Fibroblast of mammary gland (primary cell): ENCODE results near the gene E2F1.

Source experiments
- DNase-seq: peaks from one replicate; pipeline ENCODE4 v3.0.0-alpha.2; 2010; ENCODE audit warnings: low read depth
- H3K4me3 ChIP-seq: 2 replicates; pipeline ENCODE4 v1.5.1; 2011; ENCODE audit warnings: low read depth, mild to moderate bottlenecking, low read length, moderate library complexity; ENCODE audit not compliant: control insufficient read depth
- TF ChIP-seq, protein P1 (sequence below): conservative IDR thresholded peaks from 2 replicates; pipeline ENCODE4 v1.5.1; 2011; ENCODE audit warnings: low read depth, low read length, inconsistent platforms; ENCODE audit not compliant: control insufficient read depth, insufficient read depth

The E2F1 gene

DNA sequence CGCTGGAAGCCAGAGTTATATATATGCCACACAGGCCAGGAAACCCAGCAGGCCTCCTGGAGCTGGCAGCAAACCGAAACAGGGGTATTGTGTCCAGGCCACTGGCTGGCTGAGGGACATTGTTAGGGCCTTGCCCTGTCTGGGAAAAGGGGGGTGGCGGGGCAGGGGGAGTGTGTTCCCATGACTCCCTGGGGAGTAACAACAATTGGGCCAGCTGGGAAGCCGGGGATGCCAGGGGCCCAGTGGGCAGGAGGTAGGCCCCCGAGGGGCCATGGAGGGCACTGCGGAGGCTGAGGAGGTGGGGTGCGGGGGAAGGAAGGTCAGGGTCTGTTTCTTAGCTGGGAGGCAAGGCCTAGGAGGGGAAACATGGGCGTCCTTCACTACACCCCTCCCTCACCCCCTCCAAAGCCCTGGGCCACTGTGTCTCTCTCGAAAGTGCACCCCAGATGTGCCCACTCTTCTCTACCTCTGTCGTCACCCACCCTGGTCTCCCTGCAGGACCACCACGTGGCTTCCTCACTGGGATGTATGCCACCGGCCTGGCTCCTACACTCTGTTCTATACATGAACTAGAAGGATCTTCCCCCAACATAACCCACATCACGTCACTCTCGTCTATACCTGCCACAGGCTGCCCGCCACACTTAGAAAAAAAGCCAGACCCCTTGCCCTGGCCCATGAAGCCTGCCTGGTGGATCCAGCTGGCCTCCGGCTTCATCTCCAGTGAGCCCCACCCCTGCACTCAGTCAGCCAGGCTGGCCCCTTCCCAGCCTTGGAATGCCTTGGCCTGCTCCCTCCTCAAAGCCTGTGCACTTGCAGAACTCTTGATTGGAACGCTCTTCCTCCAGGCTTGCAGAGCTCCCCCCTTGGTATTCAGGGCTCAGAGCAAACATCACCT, 7.8 kb upstream of the E2F1 start:
- no peak overlapping the region for H3K4me3 ChIP-seq
- TF ChIP-seq, protein P1, sequence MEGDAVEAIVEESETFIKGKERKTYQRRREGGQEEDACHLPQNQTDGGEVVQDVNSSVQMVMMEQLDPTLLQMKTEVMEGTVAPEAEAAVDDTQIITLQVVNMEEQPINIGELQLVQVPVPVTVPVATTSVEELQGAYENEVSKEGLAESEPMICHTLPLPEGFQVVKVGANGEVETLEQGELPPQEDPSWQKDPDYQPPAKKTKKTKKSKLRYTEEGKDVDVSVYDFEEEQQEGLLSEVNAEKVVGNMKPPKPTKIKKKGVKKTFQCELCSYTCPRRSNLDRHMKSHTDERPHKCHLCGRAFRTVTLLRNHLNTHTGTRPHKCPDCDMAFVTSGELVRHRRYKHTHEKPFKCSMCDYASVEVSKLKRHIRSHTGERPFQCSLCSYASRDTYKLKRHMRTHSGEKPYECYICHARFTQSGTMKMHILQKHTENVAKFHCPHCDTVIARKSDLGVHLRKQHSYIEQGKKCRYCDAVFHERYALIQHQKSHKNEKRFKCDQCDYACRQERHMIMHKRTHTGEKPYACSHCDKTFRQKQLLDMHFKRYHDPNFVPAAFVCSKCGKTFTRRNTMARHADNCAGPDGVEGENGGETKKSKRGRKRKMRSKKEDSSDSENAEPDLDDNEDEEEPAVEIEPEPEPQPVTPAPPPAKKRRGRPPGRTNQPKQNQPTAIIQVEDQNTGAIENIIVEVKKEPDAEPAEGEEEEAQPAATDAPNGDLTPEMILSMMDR = no peak
- DNase-seq = no peak

DNA sequence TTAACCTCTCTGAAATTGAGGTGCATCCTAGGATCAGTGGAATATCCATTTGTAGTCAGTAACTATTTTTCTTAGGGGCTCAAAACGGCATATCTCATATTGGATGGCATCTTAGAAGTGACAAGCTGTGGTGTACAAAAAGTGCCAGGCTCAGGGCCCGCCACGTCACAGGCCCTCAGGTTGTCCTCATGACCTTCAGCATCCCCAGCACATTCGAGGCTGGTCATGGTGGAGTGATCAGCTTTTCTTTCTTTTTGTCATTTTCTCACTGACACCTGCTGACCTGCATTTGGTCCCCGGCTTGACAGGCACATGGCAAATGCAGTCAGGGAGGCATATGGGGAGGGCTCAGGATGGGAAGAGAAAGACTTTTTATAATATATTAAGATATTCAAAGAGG, 7.1 kb upstream of the E2F1 start:
- no peak overlapping the region for H3K4me3 ChIP-seq
- no peak for DNase-seq
- TF ChIP-seq, protein P1 = no peak

DNA sequence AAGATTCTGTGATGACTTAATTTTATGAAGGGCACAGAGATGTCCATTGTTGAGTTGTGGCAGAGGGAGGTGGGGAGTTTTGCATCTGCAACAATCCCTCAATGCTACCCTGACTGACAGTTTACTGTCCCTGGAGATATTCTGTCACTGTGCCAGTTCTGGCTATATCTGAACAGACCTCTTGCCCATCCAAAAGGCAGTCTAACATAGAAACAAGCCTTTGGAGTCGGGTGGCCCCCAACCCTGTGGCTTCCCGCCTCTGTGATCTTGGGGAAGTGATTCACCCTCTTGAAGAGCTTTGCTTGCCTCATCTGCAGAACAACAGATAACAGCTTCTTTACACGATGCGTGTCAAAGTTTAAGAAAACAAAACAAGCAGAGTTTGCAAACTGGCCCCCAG, 3.8 kb upstream of the E2F1 start:
- peak; percentile 67 for DNase-seq
- TF ChIP-seq, protein P1 = no peak
- H3K4me3 ChIP-seq = no peak overlapping the region

DNA sequence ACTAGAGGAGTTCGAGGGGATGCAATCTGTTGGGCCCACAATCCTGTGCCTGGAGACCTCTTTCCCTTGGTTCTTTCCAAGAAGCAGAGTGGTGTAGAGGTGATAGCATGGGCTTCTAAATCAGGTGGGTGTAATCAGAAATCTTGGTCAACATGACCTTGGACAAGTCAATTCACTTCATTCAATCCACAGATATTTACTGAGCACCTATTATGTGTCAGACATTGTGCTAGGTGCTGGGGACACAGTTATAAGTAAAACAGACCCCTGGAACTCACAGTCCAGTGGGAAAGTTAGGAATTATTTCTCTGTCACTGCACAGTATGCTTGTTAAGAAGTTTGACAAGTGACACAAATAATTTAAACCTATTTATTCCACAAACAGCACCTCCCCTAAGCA, 3.3 kb upstream of the E2F1 start:
- TF ChIP-seq, protein P1 = no peak
- no peak for DNase-seq

DNA sequence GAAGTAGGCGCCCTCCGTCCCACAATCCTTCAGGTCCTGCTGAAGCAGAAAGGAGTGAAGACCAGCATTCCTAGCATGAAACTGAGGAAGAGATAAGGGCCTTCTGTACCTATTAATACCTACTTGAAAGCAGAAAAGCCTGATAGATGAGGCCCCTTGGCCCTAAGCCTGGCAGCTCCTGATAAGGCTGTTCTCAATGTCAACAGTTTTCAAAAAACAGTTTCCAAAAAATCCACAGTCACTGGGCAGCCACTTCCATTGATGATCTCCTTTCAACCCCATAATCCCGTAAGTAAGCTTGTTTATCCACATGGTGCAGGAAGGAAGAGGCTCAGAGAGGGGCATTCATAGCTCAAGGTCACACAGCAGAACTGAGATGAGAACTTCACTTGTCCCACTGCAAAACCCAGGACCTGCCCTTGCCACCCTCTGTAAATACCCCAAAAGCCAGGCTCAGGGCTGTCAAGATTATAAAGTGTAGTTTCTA, 2.8 kb upstream of the E2F1 start:
- TF ChIP-seq, protein P1 = no peak
- H3K4me3 ChIP-seq = no peak overlapping the region
- DNase-seq = no peak

More for the DNA sequence above, 3.3 kb upstream of the E2F1 start:
- no peak overlapping the region for H3K4me3 ChIP-seq

DNA sequence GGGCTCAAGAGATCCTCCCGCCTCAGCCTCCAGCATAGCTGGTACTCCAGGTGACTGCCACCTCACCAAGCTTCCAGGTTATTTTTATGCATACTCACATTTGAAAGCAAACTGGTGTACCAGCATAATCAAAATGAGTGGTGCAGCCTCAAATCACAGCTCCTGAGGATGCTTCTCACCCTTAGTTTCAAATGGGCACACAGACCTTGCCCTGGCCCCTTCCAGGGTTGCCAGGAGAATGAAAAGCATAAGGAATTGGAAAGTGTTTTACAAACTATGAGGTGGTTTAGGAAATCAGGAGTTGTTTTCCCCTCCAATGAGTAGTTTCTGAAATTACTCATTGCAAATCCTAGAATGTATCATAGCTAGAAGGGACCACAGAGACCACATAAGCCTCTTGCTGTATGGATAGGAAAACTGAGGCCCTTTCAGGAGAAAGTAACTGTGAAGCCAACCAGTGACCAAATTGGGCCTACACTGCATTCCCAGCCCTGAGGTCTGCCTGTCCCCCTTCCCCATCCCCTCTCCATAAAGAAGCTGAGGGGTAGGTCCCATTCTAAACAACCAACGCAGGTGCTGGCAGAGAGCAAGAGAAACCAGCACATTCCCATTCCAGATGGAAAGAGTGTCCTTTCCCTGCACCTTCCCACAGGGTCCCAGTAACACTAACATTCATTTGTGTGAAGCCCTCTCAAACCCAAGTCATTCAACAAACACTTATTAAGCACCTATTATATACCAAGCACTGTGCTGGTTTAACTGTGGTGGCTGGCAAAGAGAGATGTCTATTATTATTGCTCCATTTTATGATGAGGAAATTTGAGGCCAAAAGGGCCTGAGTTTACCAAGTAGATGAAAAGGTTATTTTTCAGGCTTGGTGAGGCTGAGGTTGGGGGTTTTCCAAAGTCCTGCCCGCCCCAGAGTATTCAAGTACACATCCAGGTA, 2.1 kb upstream of the E2F1 start:
- TF ChIP-seq, protein P1 = no peak
- no peak overlapping the region for H3K4me3 ChIP-seq
- peak; percentile 36 for DNase-seq
